ENCODE results near the gene CCDC78. TPM values are rescaled to one million over a fixed set of nuclear protein-coding genes. Genes with fewer than 3 reads are reported as not detected.
A peak's percentile ranks its signal among the peaks of the same experiment; 100 is the strongest.

CCDC78 gene
- total RNA-seq, 1 donor from 2014 or later = 0.34 TPM

DNA sequence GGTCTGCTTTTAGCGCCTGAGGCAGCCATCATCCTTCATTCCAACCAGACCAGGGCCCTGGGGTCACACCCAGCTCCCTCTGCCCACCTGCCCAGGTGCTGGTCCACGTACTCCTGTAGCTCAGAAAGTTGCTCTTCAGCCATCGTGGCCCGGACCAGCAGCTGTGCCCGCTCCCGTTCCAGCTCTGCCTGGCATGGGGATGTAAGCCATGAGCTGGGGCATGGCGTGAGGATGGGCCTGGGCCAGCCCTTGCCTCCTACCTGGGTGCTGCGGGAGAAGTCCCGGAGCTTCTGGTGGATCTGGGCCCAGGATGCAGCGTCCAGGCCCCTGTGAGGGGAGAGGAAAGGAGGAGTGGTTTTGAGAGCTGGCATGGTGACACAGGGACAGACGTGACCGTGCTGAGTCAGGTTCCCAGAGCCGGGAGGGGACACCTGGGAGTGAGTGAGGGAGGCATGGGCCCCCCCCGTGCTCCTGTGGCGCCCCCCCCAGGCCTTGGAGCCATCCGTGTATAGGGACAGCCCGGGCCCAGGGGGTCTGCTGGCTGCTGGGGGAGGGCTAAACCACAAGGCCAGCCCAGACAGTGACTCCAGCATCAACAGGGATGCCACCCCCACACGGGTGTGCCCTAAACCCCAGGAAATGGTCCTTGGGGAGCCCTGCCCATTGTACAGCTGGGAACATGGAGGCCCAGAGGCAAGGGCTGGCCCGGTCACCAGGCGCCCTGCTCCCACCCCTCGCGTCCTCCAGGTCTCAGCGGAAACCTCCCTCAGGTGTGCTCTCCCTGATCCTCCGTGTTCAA is 3.2 kb downstream of the CCDC78 start:
- no peak for DNase-seq

DNA sequence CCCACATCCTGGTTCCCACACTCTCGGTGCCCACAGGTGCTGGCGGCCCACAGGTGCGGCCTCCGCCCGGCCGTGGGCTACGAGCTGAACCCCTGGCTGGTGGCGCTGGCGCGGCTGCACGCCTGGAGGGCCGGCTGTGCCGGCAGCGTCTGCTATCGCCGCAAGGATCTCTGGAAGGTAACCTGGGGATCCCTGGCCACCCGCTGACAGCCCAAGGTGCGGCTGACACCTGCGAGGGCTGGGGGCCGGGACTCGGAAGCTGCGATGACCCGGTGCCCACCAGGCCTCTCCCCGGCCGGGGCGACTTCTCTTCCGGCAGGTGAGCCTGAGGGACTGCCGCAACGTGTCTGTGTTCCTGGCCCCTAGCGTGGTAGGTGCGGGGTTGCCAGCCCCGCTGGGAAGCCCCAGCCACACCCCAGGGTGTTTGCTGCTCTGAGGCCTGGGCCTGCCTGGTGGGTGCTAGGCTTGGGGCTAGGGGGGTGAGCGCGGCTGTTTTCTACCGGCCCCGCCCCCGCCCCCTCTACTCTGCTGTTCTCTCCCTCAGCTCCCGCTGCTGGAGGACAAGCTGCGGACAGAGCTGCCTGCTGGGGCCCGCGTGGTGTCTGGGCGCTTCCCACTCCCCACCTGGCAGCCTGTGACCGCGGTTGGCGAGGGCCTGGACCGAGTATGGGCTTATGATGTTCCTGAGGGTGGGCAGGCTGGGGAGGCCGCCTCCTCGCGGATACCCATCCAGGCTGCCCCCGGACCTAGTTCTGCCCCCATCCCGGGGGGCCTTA is 4.3 kb downstream of the CCDC78 start:
- no peak for DNase-seq

DNA sequence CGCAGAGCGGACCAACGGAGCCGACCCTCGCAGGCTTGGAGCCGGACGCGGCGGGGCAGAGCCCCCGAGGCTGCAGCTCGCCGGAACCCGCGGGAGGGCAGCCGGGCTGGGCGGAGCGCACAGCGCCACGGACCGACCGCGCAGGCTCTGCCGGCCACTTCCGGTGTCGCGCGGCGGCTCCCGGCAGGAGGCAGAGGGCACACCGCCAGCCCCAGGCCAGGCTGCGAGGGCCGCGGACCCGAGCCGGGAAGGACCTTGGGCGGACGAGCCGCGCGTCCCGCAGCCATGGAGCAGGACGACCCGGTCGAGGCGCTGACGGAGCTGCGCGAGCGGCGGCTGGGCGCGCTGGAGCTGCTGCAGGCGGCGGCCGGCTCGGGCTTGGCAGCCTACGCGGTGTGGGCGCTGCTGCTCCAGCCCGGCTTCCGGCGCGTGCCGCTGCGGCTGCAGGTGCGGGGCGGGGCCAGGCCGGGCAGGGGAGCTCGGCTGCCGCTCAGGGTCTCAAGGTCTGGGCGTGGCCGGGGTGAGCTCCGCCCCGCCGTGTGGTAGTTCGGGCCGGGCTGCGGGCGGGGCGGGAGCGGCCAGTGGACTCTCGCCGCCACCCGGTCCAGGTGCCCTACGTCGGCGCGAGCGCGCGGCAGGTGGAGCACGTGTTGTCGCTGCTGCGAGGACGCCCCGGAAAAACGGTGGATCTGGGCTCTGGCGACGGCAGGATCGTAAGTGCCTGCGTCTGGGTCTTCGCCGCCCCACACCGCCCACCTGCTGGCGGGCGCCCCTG is 5.1 kb downstream of the CCDC78 start, which contains the start of gene ANTKMT:
Gene ANTKMT, plus strand, starts transcription at position 157 of the 775 bp plus-strand sequence. Its CDS starts 129 bp downstream, at position 286.
- peak; percentile 71 for DNase-seq

DNA sequence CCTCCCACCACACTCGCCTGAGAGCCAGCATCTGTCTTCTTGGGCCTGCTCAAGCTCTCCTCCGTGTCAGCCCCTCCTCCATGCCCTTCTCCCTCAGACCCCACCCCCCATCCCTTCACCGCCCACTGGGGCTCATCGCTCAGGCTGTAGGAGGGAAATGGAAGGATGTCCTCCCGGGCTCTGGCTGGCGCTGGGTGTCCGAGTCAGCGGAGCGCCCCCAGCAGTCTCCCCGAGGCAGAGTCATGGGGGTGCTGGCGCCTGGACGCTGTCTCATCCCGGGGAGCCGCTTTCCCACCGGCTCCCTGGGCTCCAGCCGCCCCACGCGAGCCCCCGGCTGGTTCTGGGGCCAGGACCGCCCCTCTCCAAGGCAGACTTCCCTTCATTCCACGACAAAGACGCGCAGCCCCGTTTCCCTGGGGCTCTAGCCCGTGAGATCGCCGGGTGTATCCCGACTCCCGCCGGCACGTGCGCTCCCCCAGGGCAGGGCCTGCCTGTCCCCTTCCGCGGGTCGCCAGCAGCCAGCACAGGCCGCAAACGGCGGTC is 5.7 kb downstream of the CCDC78 start:
- DNase-seq = peak; percentile 46

GRCh38 chr16:719815-720446 is 6.3 kb downstream of the CCDC78 start:
- no peak for DNase-seq

DNA sequence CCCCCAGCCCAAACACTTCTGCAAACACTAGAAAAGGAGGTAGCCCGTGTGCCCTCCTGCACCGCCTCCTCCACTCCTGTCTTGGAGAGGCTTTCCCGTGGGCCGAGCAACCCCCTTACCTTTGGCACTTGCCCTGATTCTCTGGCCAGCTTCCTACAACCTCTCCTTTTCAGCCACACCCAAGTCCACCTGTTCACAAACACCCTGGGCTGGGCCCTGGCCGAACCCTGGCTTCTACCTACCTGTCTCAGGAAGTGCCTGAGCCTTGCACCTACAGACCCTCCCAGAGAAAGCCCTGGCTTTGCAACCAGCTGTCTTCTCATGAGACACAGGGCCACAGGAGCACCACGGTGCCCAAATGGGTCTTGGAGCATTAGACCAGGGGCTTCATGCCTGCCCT is 7.3 kb downstream of the CCDC78 start:
- no peak for DNase-seq

- no peak for DNase-seq
Observed at GRCh38 chr16:718389-718788, 7.9 kb downstream of the CCDC78 start.

- DNase-seq = no peak
Observed at GRCh38 chr16:717450-718245, 8.6 kb downstream of the CCDC78 start.

DNA sequence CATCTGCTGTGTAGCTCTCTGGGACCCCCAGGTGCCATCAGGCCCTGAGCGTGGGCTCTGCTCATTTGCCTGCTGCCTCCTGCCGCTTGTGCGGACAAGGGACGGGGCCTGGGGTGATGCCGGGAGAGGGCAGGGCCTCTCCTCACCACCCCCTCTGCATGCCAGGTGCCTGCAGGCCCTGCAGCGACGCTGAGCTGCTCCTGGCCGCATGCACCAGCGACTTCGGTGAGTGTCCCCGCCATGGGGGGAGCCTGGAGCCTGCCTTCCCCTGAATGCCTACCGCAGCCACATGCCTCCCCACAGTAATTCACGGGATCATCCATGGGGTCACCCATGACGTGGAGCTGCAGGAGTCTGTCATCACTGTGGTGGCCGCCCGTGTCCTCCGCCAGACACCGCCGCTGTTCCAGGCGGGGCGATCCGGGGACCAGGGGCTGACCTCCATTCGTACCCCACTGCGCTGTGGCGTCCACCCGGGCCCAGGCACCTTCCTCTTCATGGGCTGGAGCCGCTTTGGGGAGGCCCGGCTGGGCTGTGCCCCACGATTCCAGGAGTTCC is 9.4 kb downstream of the CCDC78 start:
- DNase-seq = no peak

DNA sequence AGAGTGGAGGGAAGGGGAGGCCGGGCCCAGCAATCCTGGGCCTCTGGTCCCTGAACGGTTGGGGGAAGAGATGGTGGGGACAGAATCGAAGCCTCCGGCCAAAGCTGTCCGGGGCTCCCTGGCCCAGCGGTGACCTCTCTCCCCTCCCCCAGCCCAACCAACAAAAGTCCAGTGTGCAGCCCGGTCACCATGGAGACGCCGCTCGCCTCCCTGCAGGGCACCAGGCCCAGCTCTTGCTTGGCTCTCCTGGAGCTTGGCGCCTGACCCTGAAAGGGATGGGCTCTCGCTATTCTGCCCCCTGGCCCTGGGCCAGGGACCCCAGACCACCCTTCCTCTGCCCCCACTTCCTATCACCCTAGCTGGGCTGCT is 10.1 kb downstream of the CCDC78 start:
- DNase-seq = no peak

GRCh38 chr16:715477-716199 is 10.6 kb downstream of the CCDC78 start:
- DNase-seq = peak; percentile 37

DNA sequence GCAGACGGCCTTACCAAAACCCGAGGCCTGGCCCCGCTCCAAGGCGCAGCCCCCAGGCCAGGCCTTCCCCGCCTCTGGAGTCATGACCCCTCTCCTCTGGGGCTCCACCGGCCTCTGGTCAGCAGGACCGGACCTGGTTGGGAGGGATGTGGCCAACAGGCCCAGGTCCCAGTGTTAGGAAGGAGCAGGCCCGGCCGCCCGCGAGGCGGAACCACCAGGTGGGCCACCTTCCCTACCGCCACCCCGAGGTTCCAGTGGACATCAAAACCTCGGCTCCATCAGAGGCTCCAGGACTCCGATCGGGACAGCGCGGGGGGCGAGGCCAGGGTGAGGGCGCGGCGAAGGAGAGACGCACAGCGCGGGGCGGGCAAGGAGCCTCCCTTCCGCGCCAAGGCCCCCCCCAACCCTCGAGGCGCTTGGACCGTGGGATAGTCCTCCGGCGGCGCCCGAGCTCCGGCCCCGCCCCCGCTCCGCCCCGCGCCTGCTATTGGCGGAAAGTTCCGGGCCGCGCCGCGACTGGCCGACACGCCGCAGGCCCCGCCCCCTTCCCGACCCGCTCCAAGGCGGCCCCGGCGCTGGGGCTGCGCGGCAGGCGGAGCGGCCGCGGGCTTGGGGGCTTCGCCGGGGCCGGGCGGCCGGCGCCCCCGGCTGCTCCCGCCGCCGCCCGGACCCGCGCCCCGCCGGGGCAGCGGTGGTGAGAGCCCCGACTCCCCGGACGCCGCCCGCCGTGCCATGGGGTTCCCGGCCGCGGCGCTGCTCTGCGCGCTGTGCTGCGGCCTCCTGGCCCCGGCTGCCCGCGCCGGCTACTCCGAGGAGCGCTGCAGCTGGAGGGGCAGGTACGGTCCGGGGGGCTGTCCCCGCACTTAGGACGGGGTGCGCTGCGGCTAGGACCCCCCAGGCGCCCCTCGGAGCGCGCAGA is 11.4 kb downstream of the CCDC78 start, which contains the start of gene METRN:
Gene METRN, plus strand, starts transcription at position 561 of the 919 bp plus-strand sequence. Its CDS starts 172 bp downstream, at position 733.
- DNase-seq = peak; percentile 89

GRCh38 chr16:714079-714478 is 12.2 kb downstream of the CCDC78 start:
- DNase-seq = no peak

DNA sequence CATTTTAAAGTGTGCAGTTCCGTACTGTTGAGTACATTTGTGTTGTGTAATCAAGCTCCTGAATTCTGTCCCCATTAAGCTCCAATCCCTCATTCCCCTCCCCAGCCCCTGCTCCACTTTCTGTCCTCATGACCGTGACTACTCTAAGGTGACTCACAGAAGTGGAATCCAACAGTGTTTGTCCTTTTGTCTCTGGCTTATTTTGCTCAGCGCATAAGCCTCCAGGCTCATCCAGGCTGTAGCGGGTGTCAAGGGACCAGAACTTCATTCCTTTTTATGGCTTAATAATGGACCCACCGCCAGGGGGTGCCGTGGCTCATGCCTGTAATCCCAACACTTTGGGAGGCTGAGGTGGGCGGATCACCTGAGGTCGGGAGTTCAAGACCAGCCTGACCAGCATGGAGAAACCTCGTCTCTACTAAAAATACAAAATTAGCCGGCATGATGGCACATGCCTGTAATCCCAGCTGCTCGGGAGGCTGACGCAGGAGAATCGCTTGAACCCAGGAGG is 13.4 kb downstream of the CCDC78 start:
- peak; percentile 72 for DNase-seq

GRCh38 chr16:711548-712320 is 14.5 kb downstream of the CCDC78 start:
- DNase-seq = peak; percentile 83

DNA sequence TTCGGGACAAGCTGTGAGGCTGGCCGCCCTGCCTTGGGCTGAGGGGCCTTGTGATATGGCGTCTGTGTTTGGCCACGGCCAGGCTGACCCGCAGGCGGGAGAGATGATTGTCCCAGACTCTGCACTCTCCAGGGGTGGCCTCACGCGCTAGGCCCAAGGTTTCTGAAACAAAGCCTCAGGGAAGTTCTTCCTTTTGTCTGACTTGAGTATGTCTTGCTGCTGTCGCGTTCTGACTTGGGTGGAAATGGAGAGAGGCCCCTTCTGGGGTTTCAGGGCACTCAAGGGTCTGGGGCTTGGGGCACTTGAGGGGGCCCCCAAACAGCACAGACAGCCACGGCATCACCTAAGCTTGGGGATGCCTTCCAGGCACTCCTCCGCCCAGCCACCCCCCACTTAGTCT is 15.2 kb downstream of the CCDC78 start:
- no peak for DNase-seq

GRCh38 chr16:710500-711075 is 15.7 kb downstream of the CCDC78 start:
- DNase-seq = no peak
